SH-SY5Y (cell line): ENCODE results near the gene RARRES1.

Source experiments
- GATA2 ChIP-seq: IDR thresholded peaks from 2 replicates; pipeline ENCODE4 v1.6.1; 2011; ENCODE audit warnings: mild to moderate bottlenecking, low read depth, low read length
- GATA3 ChIP-seq: IDR thresholded peaks from 2 replicates; pipeline ENCODE4 v1.6.1; 2011; ENCODE audit warnings: low read depth, mild to moderate bottlenecking, low read length, moderate library complexity

- TF ChIP-seq GATA3 (no peak), GATA2 (no peak)
Measured at GRCh38 chr3:158766364-158766763, 34.1 kb upstream of the RARRES1 start.
